Liver (tissue), 9 donors: ENCODE measurements around the gene BGN. TPM values are rescaled to one million over a fixed set of nuclear protein-coding genes. Genes with fewer than 3 reads are reported as not detected.

Source experiments
- DNase-seq: peaks from one replicate; pipeline ENCODE4 v3.0.0-alpha.2; 2017; ENCODE audit warnings: low spot score
- H3K27ac ChIP-seq, 2 donors: one replicate each; pipeline ENCODE4 v1.7.0; 2013; ENCODE audit warnings: inconsistent platforms in 2 of 2, low read length in 2 of 2, control low read depth in 1 of 2, low read depth in 1 of 2, mild to moderate bottlenecking in 1 of 2
- H3K27me3 ChIP-seq, 4 donors: one replicate each; pipeline versions ENCODE4 v1.6.1 to v1.7.0; 2013; ENCODE audit warnings: low read length in 3 of 4, inconsistent platforms in 1 of 4, mild to moderate bottlenecking in 1 of 4, moderate library complexity in 1 of 4; ENCODE audit not compliant: control insufficient read depth in 4 of 4, insufficient read depth in 4 of 4
- H3K36me3 ChIP-seq, 4 donors: one replicate each; pipeline versions ENCODE4 v1.6.1 to v1.7.0; 2013; ENCODE audit warnings: low read length in 3 of 4, mild to moderate bottlenecking in 3 of 4, low read depth in 1 of 4, moderate library complexity in 1 of 4; ENCODE audit not compliant: control insufficient read depth in 4 of 4, insufficient read depth in 3 of 4
- H3K4me1 ChIP-seq, 4 donors: one replicate each; pipeline versions ENCODE4 v1.6.1 to v1.7.0; 2013; ENCODE audit warnings: low read length in 3 of 4, mild to moderate bottlenecking in 3 of 4, moderate library complexity in 1 of 4; ENCODE audit not compliant: control insufficient read depth in 4 of 4, insufficient read depth in 4 of 4
- H3K4me3 ChIP-seq, 3 donors: one replicate each; pipeline versions ENCODE4 v1.6.1 to v1.7.0; 2013; ENCODE audit warnings: low read length in 3 of 3, control low read depth in 1 of 3, low read depth in 1 of 3, mild to moderate bottlenecking in 1 of 3
- H3K9ac ChIP-seq, 2 donors: one replicate each; pipeline ENCODE4 v1.7.0; 2013; ENCODE audit warnings: low read length in 2 of 2, mild to moderate bottlenecking in 2 of 2, moderate library complexity in 2 of 2, control low read depth in 1 of 2, low read depth in 1 of 2
- H3K9me3 ChIP-seq, 4 donors: one replicate each; pipeline versions ENCODE4 v1.6.1 to v1.7.0; 2013; ENCODE audit warnings: low read length in 3 of 4; ENCODE audit not compliant: control insufficient read depth in 4 of 4
- EGR1 ChIP-seq, 2 donors: IDR thresholded peaks; 2 replicates each; pipeline ENCODE4 v1.6.1; 2016 to 2018; ENCODE audit warnings: antibody characterized with exemption in 2 of 2, low read depth in 2 of 2
- FOXA2 ChIP-seq: IDR thresholded peaks from 2 replicates; pipeline ENCODE4 v1.6.1; 2016; ENCODE audit warnings: antibody characterized with exemption
- GABPA ChIP-seq, 2 donors: IDR thresholded peaks in 1 of 2; conservative IDR thresholded peaks in 1 of 2; 2 replicates each; pipeline ENCODE4 v1.6.1; 2016; ENCODE audit warnings: antibody characterized with exemption in 2 of 2, mild to moderate bottlenecking in 1 of 2, moderate library complexity in 1 of 2
- HNF4A ChIP-seq, 2 donors: conservative IDR thresholded peaks; 2 replicates each; pipeline ENCODE4 v1.6.1; 2016; ENCODE audit warnings: antibody characterized with exemption in 2 of 2, mild to moderate bottlenecking in 2 of 2
- HNF4G ChIP-seq: IDR thresholded peaks from 2 replicates; pipeline ENCODE4 v1.6.1; 2016; ENCODE audit warnings: antibody characterized with exemption
- NR2F2 ChIP-seq: IDR thresholded peaks from 2 replicates; pipeline ENCODE4 v1.6.1; 2016; ENCODE audit warnings: antibody characterized with exemption
- RAD21 ChIP-seq, 2 donors: IDR thresholded peaks; 2 replicates each; pipeline ENCODE4 v1.6.1; 2016; ENCODE audit warnings: antibody characterized with exemption in 2 of 2, mild to moderate bottlenecking in 2 of 2
- RXRA ChIP-seq, 2 donors: IDR thresholded peaks; 2 replicates each; pipeline ENCODE4 v1.6.1; 2017 to 2018; ENCODE audit warnings: antibody characterized with exemption in 2 of 2, mild to moderate bottlenecking in 1 of 2
- SP1 ChIP-seq: IDR thresholded peaks from 2 replicates; pipeline ENCODE4 v1.6.1; 2018; ENCODE audit warnings: antibody characterized with exemption, mild to moderate bottlenecking
- WGBS: extraction: QIAGEN DNeasy Blood & Tissue Kit; methylation state at CpG from one replicate; pipeline ENCODE4 v1.1.7; 2013; 5-methylcytosine and 5-hydroxymethylcytosine counted together
- polyA plus RNA-seq, 2 donors: library from polyadenylated mRNA; stranded (reverse) in 1 of 2; unstranded in 1 of 2; fragments of 200-250 nt in 1 of 2; fragments of >200 nt in 1 of 2; fragmentation: Nextera tagmentation in 1 of 2; extraction: Ambion mirVana in 1 of 2; gene quantifications; one replicate each; pipeline versions ENCODE4 v1.2.1 to v1.2.3, GENCODE V29; 2013 to 2015
- total RNA-seq, 2 donors: library from RNA; depleted of rRNA; stranded (reverse); fragments of >200 nt; gene quantifications; one replicate each; pipeline ENCODE4 v1.2.3, GENCODE V29; 2014
- TF ChIP-seq, protein P1 (sequence below): IDR thresholded peaks from 2 replicates; pipeline ENCODE4 v1.6.1; 2016; ENCODE audit warnings: antibody characterized with exemption
- TF ChIP-seq, protein P2 (sequence below): fragments of 150-350 bp; IDR thresholded peaks from 2 replicates; pipeline ENCODE4 v1.5.1; 2017; ENCODE audit warnings: improper control_type of control experiment, low read depth, low read length; ENCODE audit not compliant: missing input control
- TF ChIP-seq, protein P3 (sequence below): IDR thresholded peaks from 2 replicates; pipeline ENCODE4 v1.6.1; 2016; ENCODE audit warnings: antibody characterized with exemption
- TF ChIP-seq, protein P4 (sequence below): IDR thresholded peaks from 2 replicates; pipeline ENCODE4 v1.6.1; 2016; ENCODE audit warnings: antibody characterized with exemption, mild to moderate bottlenecking
- TF ChIP-seq, protein P5 (sequence below): IDR thresholded peaks from 2 replicates; pipeline ENCODE4 v1.6.1; 2016; ENCODE audit warnings: antibody characterized with exemption
- donor health status: healthy.
- donor health status: healthy.
- donor health status: healthy.
- donor health status: healthy.
- donor health status: healthy.

BGN gene
- total and polyA plus RNA-seq, 4 donors = 11.7 to 131 (median 44.8) TPM

DNA sequence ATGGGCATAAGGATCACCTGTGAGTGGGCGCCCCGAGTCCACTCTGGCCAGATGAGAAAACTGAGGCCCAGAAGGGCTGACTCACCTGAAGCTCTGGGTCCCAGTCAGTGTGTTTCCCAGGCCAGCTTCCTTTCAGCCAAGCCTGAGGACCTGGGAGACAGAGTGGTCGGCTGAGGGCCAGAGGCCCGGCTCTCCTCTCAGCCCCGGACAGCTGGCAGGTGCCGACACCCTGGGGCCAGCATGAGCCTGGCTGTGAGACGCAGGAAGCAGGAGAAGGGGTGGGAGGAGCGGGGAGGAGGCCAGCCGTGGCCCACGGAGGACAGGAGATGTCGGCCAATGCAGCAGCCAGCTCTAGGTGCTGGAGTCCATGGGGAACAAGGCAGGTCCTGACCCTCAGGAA, 51.6 kb downstream of the BGN start:
- Histone ChIP-seq H3K36me3 (no peaks in the 10 kb centered on the region), H3K27me3 (peaks cover 0 to 2% (median 0%) of the 10 kb centered on the region in 4 donors), H3K4me3 (no peak overlapping the region), H3K9ac (no peak overlapping the region), H3K9me3 (no peaks in the 10 kb centered on the region), H3K27ac (no peak overlapping the region), H3K4me1 (no peaks in the 10 kb centered on the region)
- TF ChIP-seq, protein P1, sequence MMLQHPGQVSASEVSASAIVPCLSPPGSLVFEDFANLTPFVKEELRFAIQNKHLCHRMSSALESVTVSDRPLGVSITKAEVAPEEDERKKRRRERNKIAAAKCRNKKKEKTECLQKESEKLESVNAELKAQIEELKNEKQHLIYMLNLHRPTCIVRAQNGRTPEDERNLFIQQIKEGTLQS = no peak
- TF ChIP-seq HNF4G = no peak
- TF ChIP-seq GABPA (IDR thresholded peaks at IDR 0.05 in 1 of 2, conservative IDR thresholded peaks at IDR 0.05 in 1 of 2) = no peak
- TF ChIP-seq, protein P2, sequence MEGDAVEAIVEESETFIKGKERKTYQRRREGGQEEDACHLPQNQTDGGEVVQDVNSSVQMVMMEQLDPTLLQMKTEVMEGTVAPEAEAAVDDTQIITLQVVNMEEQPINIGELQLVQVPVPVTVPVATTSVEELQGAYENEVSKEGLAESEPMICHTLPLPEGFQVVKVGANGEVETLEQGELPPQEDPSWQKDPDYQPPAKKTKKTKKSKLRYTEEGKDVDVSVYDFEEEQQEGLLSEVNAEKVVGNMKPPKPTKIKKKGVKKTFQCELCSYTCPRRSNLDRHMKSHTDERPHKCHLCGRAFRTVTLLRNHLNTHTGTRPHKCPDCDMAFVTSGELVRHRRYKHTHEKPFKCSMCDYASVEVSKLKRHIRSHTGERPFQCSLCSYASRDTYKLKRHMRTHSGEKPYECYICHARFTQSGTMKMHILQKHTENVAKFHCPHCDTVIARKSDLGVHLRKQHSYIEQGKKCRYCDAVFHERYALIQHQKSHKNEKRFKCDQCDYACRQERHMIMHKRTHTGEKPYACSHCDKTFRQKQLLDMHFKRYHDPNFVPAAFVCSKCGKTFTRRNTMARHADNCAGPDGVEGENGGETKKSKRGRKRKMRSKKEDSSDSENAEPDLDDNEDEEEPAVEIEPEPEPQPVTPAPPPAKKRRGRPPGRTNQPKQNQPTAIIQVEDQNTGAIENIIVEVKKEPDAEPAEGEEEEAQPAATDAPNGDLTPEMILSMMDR = no peak
- no peak for TF ChIP-seq RAD21 (IDR thresholded peaks at IDR 0.05)
- TF ChIP-seq, protein P3, sequence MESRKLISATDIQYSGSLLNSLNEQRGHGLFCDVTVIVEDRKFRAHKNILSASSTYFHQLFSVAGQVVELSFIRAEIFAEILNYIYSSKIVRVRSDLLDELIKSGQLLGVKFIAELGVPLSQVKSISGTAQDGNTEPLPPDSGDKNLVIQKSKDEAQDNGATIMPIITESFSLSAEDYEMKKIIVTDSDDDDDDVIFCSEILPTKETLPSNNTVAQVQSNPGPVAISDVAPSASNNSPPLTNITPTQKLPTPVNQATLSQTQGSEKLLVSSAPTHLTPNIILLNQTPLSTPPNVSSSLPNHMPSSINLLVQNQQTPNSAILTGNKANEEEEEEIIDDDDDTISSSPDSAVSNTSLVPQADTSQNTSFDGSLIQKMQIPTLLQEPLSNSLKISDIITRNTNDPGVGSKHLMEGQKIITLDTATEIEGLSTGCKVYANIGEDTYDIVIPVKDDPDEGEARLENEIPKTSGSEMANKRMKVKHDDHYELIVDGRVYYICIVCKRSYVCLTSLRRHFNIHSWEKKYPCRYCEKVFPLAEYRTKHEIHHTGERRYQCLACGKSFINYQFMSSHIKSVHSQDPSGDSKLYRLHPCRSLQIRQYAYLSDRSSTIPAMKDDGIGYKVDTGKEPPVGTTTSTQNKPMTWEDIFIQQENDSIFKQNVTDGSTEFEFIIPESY = no peak
- TF ChIP-seq EGR1 (IDR thresholded peaks at IDR 0.05; ENCODE audit: low read depth in 2 of 2) = no peak
- 78% methylated on average over 11 of the region's 11 CpGs for WGBS
- no peak for DNase-seq

DNA sequence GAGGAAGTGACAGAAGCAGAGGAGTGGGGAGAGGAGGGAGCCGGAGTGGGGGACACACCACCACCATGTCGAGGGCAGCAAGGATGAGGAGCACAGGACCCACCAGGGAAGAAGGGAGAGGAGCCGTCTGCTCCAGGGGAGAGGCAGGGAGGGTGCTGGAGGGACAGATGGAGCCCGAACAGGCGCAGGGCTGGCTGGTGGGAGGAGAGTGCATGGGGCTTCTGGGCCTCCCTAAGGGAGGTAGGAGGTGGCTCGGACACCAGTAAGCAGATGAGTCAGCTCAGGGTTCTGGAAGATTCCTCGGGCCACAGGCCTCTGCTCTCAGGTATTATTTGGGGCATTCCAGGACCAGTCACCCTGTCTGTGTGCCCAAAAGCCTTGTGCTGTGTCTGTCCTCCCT, 52.4 kb downstream of the BGN start:
- H3K27me3 ChIP-seq = peaks cover 0 to 2% (median 0%) of the 10 kb centered on the region in 4 donors
- no peaks in the 10 kb centered on the region for H3K36me3 ChIP-seq
- no peaks in the 10 kb centered on the region for H3K9me3 ChIP-seq
- WGBS = 74% methylated on average over 7 of the region's 7 CpGs
- H3K27ac ChIP-seq = no peak overlapping the region
- no peak overlapping the region for H3K4me3 ChIP-seq
- TF ChIP-seq, protein P3 = no peak
- H3K4me1 ChIP-seq = no peaks in the 10 kb centered on the region
- no peak overlapping the region for H3K9ac ChIP-seq
- no peak for DNase-seq

DNA sequence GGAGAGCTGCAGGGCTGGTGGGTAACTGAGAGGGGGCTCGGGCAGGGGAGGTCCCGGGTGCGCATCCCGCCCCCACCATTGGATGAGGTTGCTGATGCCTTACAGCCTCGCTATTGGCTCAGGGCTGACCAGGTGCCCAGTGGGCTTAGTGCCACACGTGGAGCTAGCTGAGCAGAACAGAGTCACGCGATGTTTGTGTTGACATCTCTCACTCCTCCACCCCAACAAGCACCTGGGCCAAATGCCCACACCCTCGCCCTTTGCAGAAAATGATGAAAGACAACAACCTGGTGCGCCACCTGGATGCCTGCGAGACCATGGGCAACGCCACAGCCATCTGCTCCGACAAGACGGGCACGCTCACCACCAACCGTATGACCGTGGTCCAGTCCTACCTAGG, 54.5 kb downstream of the BGN start:
- DNase-seq = no peak
- Histone ChIP-seq H3K4me3 (no peak overlapping the region), H3K36me3 (no peaks in the 10 kb centered on the region), H3K27ac (no peak overlapping the region), H3K27me3 (peaks cover 0 to 2% (median 0%) of the 10 kb centered on the region in 4 donors), H3K4me1 (no peaks in the 10 kb centered on the region), H3K9me3 (no peaks in the 10 kb centered on the region), H3K9ac (no peak overlapping the region)
- WGBS = 80% methylated on average over 17 of the region's 17 CpGs
- no peak for TF ChIP-seq NR2F2
- TF ChIP-seq, protein P1 = no peak
- TF ChIP-seq HNF4G = no peak
- TF ChIP-seq HNF4A (conservative IDR thresholded peaks at IDR 0.05) = no peak
- no peak for TF ChIP-seq FOXA2
- no peak for TF ChIP-seq RXRA (IDR thresholded peaks at IDR 0.05)
- no peak for TF ChIP-seq EGR1 (IDR thresholded peaks at IDR 0.05; ENCODE audit: low read depth in 2 of 2)
- TF ChIP-seq, protein P2 = no peak
- TF ChIP-seq SP1 = no peak
- TF ChIP-seq, protein P4, sequence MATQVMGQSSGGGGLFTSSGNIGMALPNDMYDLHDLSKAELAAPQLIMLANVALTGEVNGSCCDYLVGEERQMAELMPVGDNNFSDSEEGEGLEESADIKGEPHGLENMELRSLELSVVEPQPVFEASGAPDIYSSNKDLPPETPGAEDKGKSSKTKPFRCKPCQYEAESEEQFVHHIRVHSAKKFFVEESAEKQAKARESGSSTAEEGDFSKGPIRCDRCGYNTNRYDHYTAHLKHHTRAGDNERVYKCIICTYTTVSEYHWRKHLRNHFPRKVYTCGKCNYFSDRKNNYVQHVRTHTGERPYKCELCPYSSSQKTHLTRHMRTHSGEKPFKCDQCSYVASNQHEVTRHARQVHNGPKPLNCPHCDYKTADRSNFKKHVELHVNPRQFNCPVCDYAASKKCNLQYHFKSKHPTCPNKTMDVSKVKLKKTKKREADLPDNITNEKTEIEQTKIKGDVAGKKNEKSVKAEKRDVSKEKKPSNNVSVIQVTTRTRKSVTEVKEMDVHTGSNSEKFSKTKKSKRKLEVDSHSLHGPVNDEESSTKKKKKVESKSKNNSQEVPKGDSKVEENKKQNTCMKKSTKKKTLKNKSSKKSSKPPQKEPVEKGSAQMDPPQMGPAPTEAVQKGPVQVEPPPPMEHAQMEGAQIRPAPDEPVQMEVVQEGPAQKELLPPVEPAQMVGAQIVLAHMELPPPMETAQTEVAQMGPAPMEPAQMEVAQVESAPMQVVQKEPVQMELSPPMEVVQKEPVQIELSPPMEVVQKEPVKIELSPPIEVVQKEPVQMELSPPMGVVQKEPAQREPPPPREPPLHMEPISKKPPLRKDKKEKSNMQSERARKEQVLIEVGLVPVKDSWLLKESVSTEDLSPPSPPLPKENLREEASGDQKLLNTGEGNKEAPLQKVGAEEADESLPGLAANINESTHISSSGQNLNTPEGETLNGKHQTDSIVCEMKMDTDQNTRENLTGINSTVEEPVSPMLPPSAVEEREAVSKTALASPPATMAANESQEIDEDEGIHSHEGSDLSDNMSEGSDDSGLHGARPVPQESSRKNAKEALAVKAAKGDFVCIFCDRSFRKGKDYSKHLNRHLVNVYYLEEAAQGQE = no peak
- TF ChIP-seq, protein P5, sequence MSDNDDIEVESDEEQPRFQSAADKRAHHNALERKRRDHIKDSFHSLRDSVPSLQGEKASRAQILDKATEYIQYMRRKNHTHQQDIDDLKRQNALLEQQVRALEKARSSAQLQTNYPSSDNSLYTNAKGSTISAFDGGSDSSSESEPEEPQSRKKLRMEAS = no peak
